CD4-positive, alpha-beta T cell treated with Interleukin-10 for 1 hour (primary cell): ENCODE results near the gene PRR18.

Experiments used
- DNase-seq: peaks from one replicate; pipeline ENCODE4 v3.0.0-alpha.2; 2020

The PRR18 gene

GRCh38 chr6:166305562-166306117 lies 2.6 kb downstream of the PRR18 start:
- no peak for DNase-seq

- no peak for DNase-seq
Measured at GRCh38 chr6:166304106-166304505, 4.1 kb downstream of the PRR18 start.

- no peak for DNase-seq
Measured at GRCh38 chr6:166301611-166302529, 6.3 kb downstream of the PRR18 start.

GRCh38 chr6:166300357-166300987 lies 7.7 kb downstream of the PRR18 start:
- DNase-seq, result no peak

GRCh38 chr6:166297606-166298005 lies 10.6 kb downstream of the PRR18 start:
- no peak for DNase-seq

GRCh38 chr6:166296035-166296883 lies 11.9 kb downstream of the PRR18 start:
- DNase-seq, result no peak

GRCh38 chr6:166293731-166294584 lies 14.2 kb downstream of the PRR18 start:
- DNase-seq, result no peak

GRCh38 chr6:166289207-166290060 lies 18.8 kb downstream of the PRR18 start:
- DNase-seq, result no peak

GRCh38 chr6:166286839-166287271 lies 21.3 kb downstream of the PRR18 start:
- no peak for DNase-seq

- DNase-seq, result no peak
Measured at GRCh38 chr6:166285233-166285632, 23.0 kb downstream of the PRR18 start.

GRCh38 chr6:166284640-166285039 lies 23.6 kb downstream of the PRR18 start:
- no peak for DNase-seq

GRCh38 chr6:166282394-166283032 lies 25.7 kb downstream of the PRR18 start:
- DNase-seq, result no peak

GRCh38 chr6:166281104-166281503 lies 27.1 kb downstream of the PRR18 start:
- no peak for DNase-seq

- DNase-seq, result no peak
Measured at GRCh38 chr6:166279393-166279679, 28.9 kb downstream of the PRR18 start.

GRCh38 chr6:166278579-166279392 lies 29.4 kb downstream of the PRR18 start:
- no peak for DNase-seq

GRCh38 chr6:166277892-166278578 lies 30.2 kb downstream of the PRR18 start:
- DNase-seq, result no peak

- no peak for DNase-seq
Measured at GRCh38 chr6:166277018-166277417, 31.2 kb downstream of the PRR18 start.

GRCh38 chr6:166275714-166276166 lies 32.5 kb downstream of the PRR18 start:
- DNase-seq, result peak; percentile 80
